Ovary (tissue), 3 donors: Measurements from ENCODE around the gene MTUS2.

ENCODE experiments used
- EP300 ChIP-seq: sonication (generic); formaldehyde crosslinking; IDR thresholded peaks from one replicate; pipeline ENCODE4 v1.6.1; 2017; ENCODE audit warnings: antibody characterized with exemption
- POLR2A ChIP-seq: fragments of 450-650 bp; IDR thresholded peaks from one replicate; pipeline ENCODE4 v1.6.1; 2017; ENCODE audit warnings: antibody characterized with exemption, mild to moderate bottlenecking, moderate library complexity
- TF ChIP-seq, protein P1 (sequence below), 3 donors: fragments of 450-650 bp in 2 of 3; fragments of 200-600 bp in 1 of 3; IDR thresholded peaks; one replicate each; pipeline versions ENCODE4 v1.5.1 to v1.8.0; 2016 to 2022; ENCODE audit warnings: antibody characterized with exemption in 3 of 3, mild to moderate bottlenecking in 1 of 3
- donor health status: DM: no; HTN: no; CAD: no.

DNA sequence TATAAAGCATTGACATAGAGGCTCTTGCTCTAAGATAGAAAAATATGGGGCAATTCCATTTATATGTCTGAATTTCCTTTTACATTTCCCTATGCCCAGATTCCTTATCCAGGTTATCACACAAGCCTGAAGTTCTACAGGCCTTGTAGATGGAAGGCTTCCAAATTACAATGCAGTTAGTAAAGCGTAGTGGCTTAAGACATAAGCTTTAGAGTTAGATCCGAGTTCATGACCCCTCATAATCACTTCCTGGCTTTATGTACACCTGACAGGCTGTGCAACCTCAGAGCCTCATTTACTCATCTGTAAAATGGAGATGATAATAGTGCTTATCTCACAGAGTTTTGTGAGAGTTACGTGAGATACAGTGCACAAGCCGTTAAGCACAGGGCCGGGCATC, 601.9 kb downstream of the MTUS2 start:
- TF ChIP-seq EP300 (no peak), POLR2A (no peak)
- TF ChIP-seq, protein P1, sequence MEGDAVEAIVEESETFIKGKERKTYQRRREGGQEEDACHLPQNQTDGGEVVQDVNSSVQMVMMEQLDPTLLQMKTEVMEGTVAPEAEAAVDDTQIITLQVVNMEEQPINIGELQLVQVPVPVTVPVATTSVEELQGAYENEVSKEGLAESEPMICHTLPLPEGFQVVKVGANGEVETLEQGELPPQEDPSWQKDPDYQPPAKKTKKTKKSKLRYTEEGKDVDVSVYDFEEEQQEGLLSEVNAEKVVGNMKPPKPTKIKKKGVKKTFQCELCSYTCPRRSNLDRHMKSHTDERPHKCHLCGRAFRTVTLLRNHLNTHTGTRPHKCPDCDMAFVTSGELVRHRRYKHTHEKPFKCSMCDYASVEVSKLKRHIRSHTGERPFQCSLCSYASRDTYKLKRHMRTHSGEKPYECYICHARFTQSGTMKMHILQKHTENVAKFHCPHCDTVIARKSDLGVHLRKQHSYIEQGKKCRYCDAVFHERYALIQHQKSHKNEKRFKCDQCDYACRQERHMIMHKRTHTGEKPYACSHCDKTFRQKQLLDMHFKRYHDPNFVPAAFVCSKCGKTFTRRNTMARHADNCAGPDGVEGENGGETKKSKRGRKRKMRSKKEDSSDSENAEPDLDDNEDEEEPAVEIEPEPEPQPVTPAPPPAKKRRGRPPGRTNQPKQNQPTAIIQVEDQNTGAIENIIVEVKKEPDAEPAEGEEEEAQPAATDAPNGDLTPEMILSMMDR (IDR thresholded peaks at IDR 0.05): no peak
